ENCODE results near the gene SMYD3. TPM values are rescaled to one million over a fixed set of nuclear protein-coding genes. Genes with fewer than 3 reads are reported as not detected.

The SMYD3 gene
- total RNA-seq, 1 donor = 45.5 TPM

GRCh38 chr1:245894843-245895242, 612.2 kb downstream of the SMYD3 start:
- no peak for TF ChIP-seq CTCF (IDR thresholded peaks at IDR 0.05; ENCODE audit: insufficient read depth, low read length)
- H3K4me3 ChIP-seq (ENCODE audit: low read depth, low read length) = no peak overlapping the region
- no peak for DNase-seq (ENCODE audit: low read depth)

- no peak overlapping the region for H3K4me3 ChIP-seq (ENCODE audit: low read depth, low read length)
- DNase-seq (ENCODE audit: low read depth) = no peak
- no peak for TF ChIP-seq CTCF (IDR thresholded peaks at IDR 0.05; ENCODE audit: insufficient read depth, low read length)
These were observed 614.1 kb downstream of the SMYD3 start for GRCh38 chr1:245893025-245893424.

GRCh38 chr1:245888809-245889208, 618.3 kb downstream of the SMYD3 start:
- H3K4me3 ChIP-seq (ENCODE audit: low read depth, low read length) = no peak overlapping the region
- peak; percentile 36 for TF ChIP-seq CTCF (IDR thresholded peaks at IDR 0.05; ENCODE audit: insufficient read depth, low read length)
- peak; percentile 49 for DNase-seq (ENCODE audit: low read depth)

GRCh38 chr1:245887829-245888228, 619.2 kb downstream of the SMYD3 start:
- no peak overlapping the region for H3K4me3 ChIP-seq (ENCODE audit: low read depth, low read length)
- DNase-seq (ENCODE audit: low read depth) = no peak
- TF ChIP-seq CTCF (IDR thresholded peaks at IDR 0.05; ENCODE audit: insufficient read depth, low read length) = no peak

GRCh38 chr1:245881767-245882391, 625.2 kb downstream of the SMYD3 start:
- no peak overlapping the region for H3K4me3 ChIP-seq (ENCODE audit: low read depth, low read length)
- TF ChIP-seq CTCF (IDR thresholded peaks at IDR 0.05; ENCODE audit: insufficient read depth, low read length) = no peak
- no peak for DNase-seq (ENCODE audit: low read depth)

- peak; percentile 94 for DNase-seq (ENCODE audit: low read depth)
These were observed 626.2 kb downstream of the SMYD3 start for GRCh38 chr1:245880754-245881403.

More at GRCh38 chr1:245880754-245881403, 626.2 kb downstream of the SMYD3 start:
- no peak for TF ChIP-seq CTCF (IDR thresholded peaks at IDR 0.05; ENCODE audit: insufficient read depth, low read length)
- no peak overlapping the region for H3K4me3 ChIP-seq (ENCODE audit: low read depth, low read length)

All from fibroblast of the aortic adventitia (primary cell).